Fibroblast of lung (primary cell): ENCODE measurements around the gene RIN3.

Experiments
- EZH2 ChIP-seq: IDR thresholded peaks from 2 replicates; pipeline ENCODE4 v1.5.1; 2012; ENCODE audit warnings: low read length, control low read depth, mild to moderate bottlenecking; ENCODE audit errors: missing control alignments
- TF ChIP-seq, protein P1 (sequence below), 2 donors: IDR thresholded peaks in 1 of 2; conservative IDR thresholded peaks in 1 of 2; 1 replicate in 1 of 2; 2 replicates in 1 of 2; pipeline ENCODE4 v1.5.1; 2011 to 2012; ENCODE audit warnings: low read length in 2 of 2, control low read depth in 1 of 2, inconsistent platforms in 1 of 2, low read depth in 1 of 2, mild to moderate bottlenecking in 1 of 2

DNA sequence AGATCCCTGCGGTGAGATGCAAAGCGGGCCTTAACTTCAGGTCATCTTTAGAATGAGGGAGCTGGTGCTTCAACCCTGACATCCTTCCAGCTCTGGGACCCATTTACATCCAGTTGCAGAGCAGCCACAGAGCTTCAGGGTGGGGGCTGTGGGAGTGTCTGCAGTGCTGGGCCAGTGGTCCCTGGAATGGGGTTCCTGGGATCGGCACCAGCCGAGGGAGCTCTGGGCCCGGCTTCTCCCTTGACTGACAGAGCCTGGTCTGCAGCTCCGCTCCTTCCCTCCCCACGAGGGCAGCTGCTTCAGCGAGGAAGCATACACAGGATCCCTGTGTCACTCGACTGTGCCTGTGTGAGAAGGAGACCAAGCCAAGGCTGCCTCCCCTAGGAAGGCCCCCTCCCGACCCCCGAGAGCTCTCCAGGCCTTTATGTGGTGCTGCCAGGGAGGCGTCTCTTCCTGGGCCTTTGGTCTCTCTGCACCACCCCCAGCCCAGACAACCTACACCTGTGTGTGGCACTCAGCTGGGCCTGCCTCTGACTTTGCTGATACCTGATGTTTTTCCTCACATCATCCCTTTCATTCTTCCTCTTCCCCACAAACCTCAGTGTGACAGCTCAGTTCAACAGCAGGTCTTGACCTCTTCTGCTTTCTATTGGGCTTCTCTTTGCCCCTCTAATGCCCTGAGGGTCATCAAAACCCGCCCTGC, 48.1 kb upstream of the RIN3 start:
- TF ChIP-seq, protein P1, sequence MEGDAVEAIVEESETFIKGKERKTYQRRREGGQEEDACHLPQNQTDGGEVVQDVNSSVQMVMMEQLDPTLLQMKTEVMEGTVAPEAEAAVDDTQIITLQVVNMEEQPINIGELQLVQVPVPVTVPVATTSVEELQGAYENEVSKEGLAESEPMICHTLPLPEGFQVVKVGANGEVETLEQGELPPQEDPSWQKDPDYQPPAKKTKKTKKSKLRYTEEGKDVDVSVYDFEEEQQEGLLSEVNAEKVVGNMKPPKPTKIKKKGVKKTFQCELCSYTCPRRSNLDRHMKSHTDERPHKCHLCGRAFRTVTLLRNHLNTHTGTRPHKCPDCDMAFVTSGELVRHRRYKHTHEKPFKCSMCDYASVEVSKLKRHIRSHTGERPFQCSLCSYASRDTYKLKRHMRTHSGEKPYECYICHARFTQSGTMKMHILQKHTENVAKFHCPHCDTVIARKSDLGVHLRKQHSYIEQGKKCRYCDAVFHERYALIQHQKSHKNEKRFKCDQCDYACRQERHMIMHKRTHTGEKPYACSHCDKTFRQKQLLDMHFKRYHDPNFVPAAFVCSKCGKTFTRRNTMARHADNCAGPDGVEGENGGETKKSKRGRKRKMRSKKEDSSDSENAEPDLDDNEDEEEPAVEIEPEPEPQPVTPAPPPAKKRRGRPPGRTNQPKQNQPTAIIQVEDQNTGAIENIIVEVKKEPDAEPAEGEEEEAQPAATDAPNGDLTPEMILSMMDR (conservative IDR thresholded peaks at IDR 0.05 in 1 of 2, IDR thresholded peaks at IDR 0.05 in 1 of 2; ENCODE audit: low read depth in 1 of 2, low read length in 2 of 2), result no peak
- TF ChIP-seq EZH2, result no peak
